Endothelial cell of umbilical vein (primary cell): ENCODE results near the gene C21orf58. TPM values are rescaled to one million over a fixed set of nuclear protein-coding genes. Genes with fewer than 3 reads are reported as not detected.
A peak's percentile ranks its signal among the peaks of the same experiment; 100 is the strongest.

Experiments used
- BruUV-seq: library from RNA; stranded (reverse); fragments of 400-500 nt; replicated peaks from 2 replicates; lab custom pipeline; 2021; lab: Mats Ljungman, UMichigan
- CTCF ChIA-PET: fragments of 300-600, 350-600 bp; sonication (Branson Sonifier 250); formaldehyde crosslinking; loops from one replicate; lab custom pipeline; 2021; ENCODE audit warnings: antibody characterized with exemption, inconsistent platforms; lab: Charles Lee
- POLR2A ChIA-PET: fragments of 300-600, 350-600 bp; sonication (Branson Sonifier 250); formaldehyde crosslinking; loops from one replicate; lab custom pipeline; 2021; ENCODE audit warnings: antibody characterized with exemption, inconsistent platforms; lab: Charles Lee
- DNase-seq: peaks from one replicate; pipeline ENCODE4 v3.0.0-alpha.2; 2011; ENCODE audit warnings: low read depth, low spot score
- FAIRE-seq: peaks from 2 replicates; lab custom pipeline; 2011; peaks lifted over from hg19 to GRCh38; lab: Jason Lieb, UNC
- H2AFZ ChIP-seq: 2 replicates; pipeline ENCODE4 v1.6.0; 2012; ENCODE audit warnings: low read depth, low read length, control low read depth, inconsistent platforms
- H3K27ac ChIP-seq: 2 replicates; pipeline ENCODE4 v1.5.1; 2011; ENCODE audit warnings: low read depth, mild to moderate bottlenecking, control low read depth, low read length, moderate library complexity; ENCODE audit not compliant: insufficient read depth
- H3K27me3 ChIP-seq, 2 experiments: 2 replicates each; pipeline versions ENCODE4 v1.6.0 to v1.6.1; 2011; ENCODE audit warnings: low read length in 2 of 2, mixed read lengths in 1 of 2; ENCODE audit not compliant: control insufficient read depth in 2 of 2, insufficient read depth in 2 of 2
- H3K36me3 ChIP-seq, 2 experiments: 2 replicates in 1 of 2; 3 replicates in 1 of 2; pipeline ENCODE4 v1.5.1; 2011; ENCODE audit warnings: low read length in 2 of 2, mild to moderate bottlenecking in 1 of 2, moderate library complexity in 1 of 2; ENCODE audit not compliant: control insufficient read depth in 2 of 2, insufficient read depth in 2 of 2; ENCODE audit errors: extremely low read depth in 1 of 2
- H3K4me1 ChIP-seq: 3 replicates; pipeline ENCODE4 v1.5.1; 2011; ENCODE audit warnings: mild to moderate bottlenecking, low read length; ENCODE audit not compliant: control insufficient read depth, insufficient read depth; ENCODE audit errors: extremely low read depth
- H3K4me2 ChIP-seq: 2 replicates; pipeline ENCODE4 v1.6.1; 2011; ENCODE audit warnings: low read length, control low read depth, mixed read lengths; ENCODE audit not compliant: insufficient read depth
- H3K4me3 ChIP-seq, 3 experiments: fragments of 200-600 bp in 1 of 3; sonication (generic), shearing (Covaris generic) in 1 of 3; replicated peaks in 1 of 3; 2 replicates each; pipeline ENCODE4 v1.5.1; 2011 to 2016; ENCODE audit warnings: control low read depth in 3 of 3, low read length in 3 of 3, mild to moderate bottlenecking in 2 of 3, inconsistent platforms in 1 of 3, low read depth in 1 of 3, moderate library complexity in 1 of 3; ENCODE audit not compliant: insufficient read depth in 1 of 3
- H3K79me2 ChIP-seq: 2 replicates; pipeline ENCODE4 v1.6.0; 2012; ENCODE audit warnings: low read length, inconsistent platforms; ENCODE audit not compliant: control insufficient read depth, insufficient read depth
- H3K9ac ChIP-seq: replicated peaks from 2 replicates; pipeline ENCODE3; 2011; ENCODE audit warnings: low read length, control low read depth; ENCODE audit not compliant: insufficient read depth; ENCODE audit errors: extremely low read depth
- H3K9me1 ChIP-seq: replicated peaks from 3 replicates; pipeline ENCODE4 v1.6.0; 2011; ENCODE audit warnings: mild to moderate bottlenecking, low read length; ENCODE audit not compliant: control insufficient read depth, insufficient read depth; ENCODE audit errors: extremely low read depth
- H3K9me3 ChIP-seq: replicated peaks from 2 replicates; pipeline ENCODE4 v1.5.1; 2012; ENCODE audit warnings: low read length, inconsistent platforms; ENCODE audit not compliant: control insufficient read depth, insufficient read depth
- H4K20me1 ChIP-seq: replicated peaks from 2 replicates; pipeline ENCODE3; 2011; ENCODE audit warnings: mild to moderate bottlenecking, low read length; ENCODE audit not compliant: control insufficient read depth, insufficient read depth; ENCODE audit errors: extremely low read depth
- CTCF ChIP-seq, 2 donors: IDR thresholded peaks; 1 replicate in 1 of 2; 2 replicates in 1 of 2; pipeline ENCODE4 v1.5.1; 2011; ENCODE audit warnings: low read length in 2 of 2, mild to moderate bottlenecking in 2 of 2, moderate library complexity in 2 of 2, control low read depth in 1 of 2, inconsistent platforms in 1 of 2, low read depth in 1 of 2; ENCODE audit not compliant: insufficient read depth in 1 of 2; ENCODE audit errors: extremely low read depth in 1 of 2
- EZH2 ChIP-seq: IDR thresholded peaks from 2 replicates; pipeline ENCODE4 v1.6.1; 2012; ENCODE audit warnings: borderline replicate concordance, low read depth, mild to moderate bottlenecking, moderate library complexity, low read length, inconsistent platforms; ENCODE audit not compliant: severe bottlenecking
- FOS ChIP-seq: IDR thresholded peaks from 2 replicates; pipeline ENCODE4 v1.6.1; 2011; ENCODE audit warnings: mild to moderate bottlenecking, low read length, moderate library complexity, borderline replicate concordance; ENCODE audit not compliant: insufficient read depth
- GATA2 ChIP-seq: IDR thresholded peaks from 2 replicates; pipeline ENCODE4 v1.7.0; 2011; ENCODE audit warnings: low read depth, mild to moderate bottlenecking, moderate library complexity, mixed read lengths, low read length; ENCODE audit not compliant: insufficient read length, insufficient read depth
- JUN ChIP-seq: IDR thresholded peaks from 2 replicates; pipeline ENCODE4 v1.6.1; 2011; ENCODE audit warnings: borderline replicate concordance, low read depth; ENCODE audit not compliant: insufficient read length, insufficient read depth
- MAX ChIP-seq: IDR thresholded peaks from 2 replicates; pipeline ENCODE4 v1.6.1; 2011; ENCODE audit not compliant: insufficient read depth, insufficient read length
- MYC ChIP-seq: IDR thresholded peaks from one replicate; pipeline ENCODE4 v1.6.1; 2011; ENCODE audit warnings: mild to moderate bottlenecking, low read depth, low read length
- POLR2A ChIP-seq: IDR thresholded peaks from 2 replicates; pipeline ENCODE4 v1.6.1; 2012; ENCODE audit warnings: low read depth, mild to moderate bottlenecking, control low read depth, low read length
- POLR2AphosphoS5 ChIP-seq: IDR thresholded peaks from 2 replicates; pipeline ENCODE4 v1.6.1; 2012; ENCODE audit warnings: low read depth, mild to moderate bottlenecking, control low read depth, low read length, moderate library complexity; ENCODE audit not compliant: insufficient read depth
- dilution Hi-C: fragments of 300-500 bp; cut with MboI; formaldehyde crosslinking; loops from one replicate; pipeline ENCODE4 v1.15.0; 2019; ENCODE audit warnings: low sequenced_read_pairs; ENCODE audit not compliant: extremely low pct_ligation_motif_present
- intact Hi-C: fragments of 100-400 bp; cut with micrococcal nuclease; formaldehyde crosslinking; loops from one replicate; pipeline ENCODE4 v1.10.0; 2022
- polyA plus RNA-seq, 4 experiments: library from polyadenylated mRNA; depleted of rRNA in 3 of 4; stranded (reverse) in 3 of 4; unstranded in 1 of 4; fragments of >200 nt; gene quantifications; 2 replicates each; pipeline versions ENCODE4 v1.2.1 to v1.2.3, GENCODE V29; 2011 to 2012; ENCODE audit warnings: missing spikeins in 1 of 4
- total RNA-seq: library from RNA; stranded (reverse); gene quantifications from 2 replicates; pipeline ENCODE4 v1.2.3, GENCODE V29; 2021

The C21orf58 gene
- total and polyA plus RNA-seq, 2 donors (not counting 3 experiments of a cell fraction or from before 2014, with no cell fraction given): 6.0 to 24.3 TPM

DNA sequence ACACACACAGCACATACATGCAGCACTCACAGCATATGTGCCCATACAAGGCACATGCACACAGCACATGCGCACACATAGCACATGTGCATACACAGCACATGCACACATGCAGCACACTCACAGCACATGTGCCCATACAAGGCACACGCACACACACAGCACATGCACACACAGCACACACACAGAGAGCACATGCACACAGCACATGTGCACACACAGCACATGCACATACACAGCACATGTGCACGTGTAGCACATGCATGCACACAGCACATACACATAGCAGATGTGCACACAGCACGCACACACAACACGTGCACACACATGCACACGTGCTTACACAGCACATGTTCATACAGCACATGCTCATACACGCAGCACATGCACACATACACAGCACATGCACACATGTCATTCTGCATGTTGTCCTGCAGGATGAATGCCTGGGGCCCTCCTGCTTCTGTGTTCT is 48.4 kb upstream of the C21orf58 start:
- intact Hi-C loops: no loop called here
- Histone ChIP-seq H3K27ac (no peak overlapping the region), H3K9ac (no peak overlapping the region), H4K20me1 (no peaks in the 10 kb centered on the region), H3K9me1 (no peaks in the 10 kb centered on the region), H3K4me2 (no peak overlapping the region), H3K9me3 (no peaks in the 10 kb centered on the region), H3K4me1 (no peaks in the 10 kb centered on the region), H2AFZ (no peak overlapping the region), H3K27me3 (no peaks in the 10 kb centered on the region), H3K79me2 (peaks cover 10% of the 10 kb centered on the region), H3K4me3 (no peak overlapping the region), H3K36me3 (peaks cover 0 to 5% of the 10 kb centered on the region in 2 experiments)
- FAIRE-seq (no peak), DNase-seq (no peak)
- POLR2A ChIA-PET: no interaction called here
- BruUV-seq: no TSS peak
- CTCF ChIA-PET: no interaction called here
- TF ChIP-seq MAX (peak; percentile 74), JUN (no peak), EZH2 (no peak), FOS (no peak), POLR2A (no peak), MYC (no peak)
- dilution Hi-C loops: no loop called here

GRCh38 chr21:46371204-46372013 is 47.7 kb upstream of the C21orf58 start:
- no TSS peak for BruUV-seq

More at GRCh38 chr21:46371204-46372013, 47.7 kb upstream of the C21orf58 start:
- H3K9me3 ChIP-seq: no peaks in the 10 kb centered on the region
- intact Hi-C loops (no loop called here), dilution Hi-C loops (no loop called here)
- H3K27me3 ChIP-seq: no peaks in the 10 kb centered on the region
- DNase-seq: no peak
- no peak overlapping the region for H3K4me3 ChIP-seq
- ChIA-PET CTCF (interaction anchor here (1.4 kb wide), 1 partner anchor 8 kb away, joined by 3 read pairs; no protein-coding TSS in a partner anchor), POLR2A (no interaction called here)
- H3K27ac ChIP-seq: no peak overlapping the region
- H2AFZ ChIP-seq: no peak overlapping the region
- peaks cover 4 to 9% of the 10 kb centered on the region in 2 experiments for H3K36me3 ChIP-seq
- no peaks in the 10 kb centered on the region for H3K4me1 ChIP-seq
- peaks cover 10% of the 10 kb centered on the region for H3K79me2 ChIP-seq
- H3K9me1 ChIP-seq: no peaks in the 10 kb centered on the region
- H3K9ac ChIP-seq: no peak overlapping the region
- no peaks in the 10 kb centered on the region for H4K20me1 ChIP-seq
- FAIRE-seq: no peak
- TF ChIP-seq FOS (no peak), EZH2 (no peak), GATA2 (no peak), POLR2A (no peak), CTCF (IDR thresholded peaks at IDR 0.05; ENCODE audit: extremely low read depth in 1 of 2, insufficient read depth in 1 of 2, low read depth in 1 of 2, low read length in 2 of 2) (no peak), POLR2AphosphoS5 (no peak), MYC (no peak), JUN (no peak), MAX (no peak)
- H3K4me2 ChIP-seq: no peak overlapping the region
